Breast epithelium (tissue), 4 donors: Measurements from ENCODE around the gene MLST8. TPM values are rescaled to one million over a fixed set of nuclear protein-coding genes. Genes with fewer than 3 reads are reported as not detected.

Experiments used
- DNase-seq, 2 donors: peaks; one replicate each; pipeline ENCODE4 v3.0.0-alpha.2; 2019; ENCODE audit warnings: low spot score in 2 of 2
- H3K27ac ChIP-seq, 2 donors: fragments of 200-600 bp; sonication (generic) in 1 of 2; one replicate each; pipeline ENCODE4 v1.5.1; 2016 to 2019; ENCODE audit warnings: mild to moderate bottlenecking in 1 of 2
- H3K27me3 ChIP-seq, 2 donors: fragments of 200-600 bp; sonication (generic) in 1 of 2; one replicate each; pipeline versions ENCODE4 v1.5.1 to v1.6.0; 2017 to 2019; ENCODE audit warnings: control low read depth in 1 of 2, mild to moderate bottlenecking in 1 of 2
- H3K36me3 ChIP-seq: fragments of 200-600 bp; one replicate; pipeline ENCODE4 v1.5.1; 2019
- H3K4me1 ChIP-seq, 2 donors: fragments of 200-600 bp; sonication (generic); one replicate each; pipeline ENCODE4 v1.5.1; 2016 to 2019; ENCODE audit warnings: control low read depth in 1 of 2
- H3K4me3 ChIP-seq, 3 donors: fragments of 200-600 bp; sonication (generic); 1 replicate in 2 of 3; 2 replicates in 1 of 3; pipeline ENCODE4 v1.5.1; 2016 to 2019; ENCODE audit warnings: mild to moderate bottlenecking in 3 of 3, moderate library complexity in 2 of 3
- H3K9me3 ChIP-seq, 2 donors: fragments of 200-600 bp; sonication (generic) in 1 of 2; one replicate each; pipeline ENCODE4 v1.5.1; 2016 to 2019; ENCODE audit warnings: control low read depth in 1 of 2
- POLR2A ChIP-seq: fragments of 450-650 bp; IDR thresholded peaks from one replicate; pipeline ENCODE4 v1.6.1; 2016; ENCODE audit warnings: antibody characterized with exemption, mild to moderate bottlenecking, moderate library complexity
- POLR2AphosphoS5 ChIP-seq, 3 donors: sonication (generic); formaldehyde crosslinking; IDR thresholded peaks; one replicate each; pipeline ENCODE4 v1.6.1; 2017; ENCODE audit warnings: antibody characterized with exemption in 3 of 3
- intact Hi-C: fragments of 100-400 bp; cut with DNase I; formaldehyde crosslinking; loops from one replicate; pipeline ENCODE4 v1.15.1; 2023; ENCODE audit warnings: low total_unique reads
- total RNA-seq, 3 donors: library from RNA; depleted of rRNA; stranded (reverse); fragments of >200 nt; gene quantifications; one replicate each; pipeline ENCODE4 v1.1.0, GENCODE V29; 2016
- TF ChIP-seq, protein P1 (sequence below), 3 donors: fragments of 450-650 bp; IDR thresholded peaks; one replicate each; pipeline ENCODE4 v1.5.1; 2016 to 2017; ENCODE audit warnings: antibody characterized with exemption in 3 of 3, mild to moderate bottlenecking in 3 of 3, moderate library complexity in 3 of 3

MLST8 gene
- total RNA-seq, 3 donors from 2014 or later, result 42.7 to 48.1 (median 46.5) TPM

DNA sequence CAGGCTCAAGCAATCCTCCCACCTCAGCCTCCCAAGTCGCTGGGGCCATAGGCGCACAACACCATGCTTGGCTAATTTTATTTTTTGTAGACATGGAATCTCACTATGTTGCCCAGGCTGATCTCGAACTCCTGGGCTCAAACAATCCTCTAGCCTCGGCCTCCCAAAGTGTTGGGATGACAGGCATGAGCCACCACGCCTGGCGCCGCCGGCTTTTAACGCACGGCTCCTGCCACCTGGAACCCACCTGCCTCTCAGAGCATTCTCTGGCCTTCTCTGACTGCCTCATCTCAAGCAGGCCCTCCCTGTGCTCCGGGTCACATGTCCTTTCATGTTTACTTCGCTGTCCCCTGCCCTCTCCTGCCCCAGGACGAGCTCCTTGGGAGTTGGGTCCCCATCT lies 19.2 kb upstream of the MLST8 start:
- H3K36me3 ChIP-seq, result no peaks in the 10 kb centered on the region
- no peak overlapping the region for H3K4me3 ChIP-seq
- H3K4me1 ChIP-seq, result no peaks in the 10 kb centered on the region
- TF ChIP-seq POLR2A (no peak), POLR2AphosphoS5 (IDR thresholded peaks at IDR 0.05) (no peak)
- TF ChIP-seq, protein P1, sequence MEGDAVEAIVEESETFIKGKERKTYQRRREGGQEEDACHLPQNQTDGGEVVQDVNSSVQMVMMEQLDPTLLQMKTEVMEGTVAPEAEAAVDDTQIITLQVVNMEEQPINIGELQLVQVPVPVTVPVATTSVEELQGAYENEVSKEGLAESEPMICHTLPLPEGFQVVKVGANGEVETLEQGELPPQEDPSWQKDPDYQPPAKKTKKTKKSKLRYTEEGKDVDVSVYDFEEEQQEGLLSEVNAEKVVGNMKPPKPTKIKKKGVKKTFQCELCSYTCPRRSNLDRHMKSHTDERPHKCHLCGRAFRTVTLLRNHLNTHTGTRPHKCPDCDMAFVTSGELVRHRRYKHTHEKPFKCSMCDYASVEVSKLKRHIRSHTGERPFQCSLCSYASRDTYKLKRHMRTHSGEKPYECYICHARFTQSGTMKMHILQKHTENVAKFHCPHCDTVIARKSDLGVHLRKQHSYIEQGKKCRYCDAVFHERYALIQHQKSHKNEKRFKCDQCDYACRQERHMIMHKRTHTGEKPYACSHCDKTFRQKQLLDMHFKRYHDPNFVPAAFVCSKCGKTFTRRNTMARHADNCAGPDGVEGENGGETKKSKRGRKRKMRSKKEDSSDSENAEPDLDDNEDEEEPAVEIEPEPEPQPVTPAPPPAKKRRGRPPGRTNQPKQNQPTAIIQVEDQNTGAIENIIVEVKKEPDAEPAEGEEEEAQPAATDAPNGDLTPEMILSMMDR (IDR thresholded peaks at IDR 0.05), result no peak
- no peaks in the 10 kb centered on the region for H3K9me3 ChIP-seq
- H3K27ac ChIP-seq, result no peak overlapping the region
- H3K27me3 ChIP-seq, result no peaks in the 10 kb centered on the region
- DNase-seq, result no peak
- intact Hi-C loops, result no loop called here

DNA sequence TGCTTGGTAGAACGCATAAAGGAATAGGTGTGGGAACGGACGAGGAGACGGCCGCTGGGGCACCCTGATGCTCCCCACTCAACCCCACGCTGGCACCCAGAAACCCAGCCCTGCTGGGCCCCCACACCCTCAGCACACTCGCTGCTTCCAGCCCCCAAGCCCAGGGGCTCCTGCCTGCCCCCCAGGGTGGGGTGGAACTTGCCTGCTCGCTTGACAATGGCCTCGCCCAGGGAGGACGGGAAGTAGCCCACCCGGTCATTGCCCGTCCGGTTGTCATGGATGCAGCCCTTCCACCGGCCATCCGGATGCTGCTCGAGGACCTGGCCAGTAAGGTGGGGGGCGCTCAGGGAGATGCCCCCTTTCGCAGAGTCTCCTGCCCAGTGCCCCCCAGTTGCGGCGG lies 18.7 kb upstream of the MLST8 start:
- TF ChIP-seq, protein P1 (IDR thresholded peaks at IDR 0.05), result no peak
- no peak for TF ChIP-seq POLR2A
- TF ChIP-seq POLR2AphosphoS5 (IDR thresholded peaks at IDR 0.05), result no peak
- DNase-seq, result no peak
- intact Hi-C loops, result no loop called here
- H3K9me3 ChIP-seq, result no peaks in the 10 kb centered on the region
- no peak overlapping the region for H3K4me3 ChIP-seq
- H3K36me3 ChIP-seq, result no peaks in the 10 kb centered on the region
- H3K4me1 ChIP-seq, result no peaks in the 10 kb centered on the region
- no peaks in the 10 kb centered on the region for H3K27me3 ChIP-seq
- H3K27ac ChIP-seq, result no peak overlapping the region

DNA sequence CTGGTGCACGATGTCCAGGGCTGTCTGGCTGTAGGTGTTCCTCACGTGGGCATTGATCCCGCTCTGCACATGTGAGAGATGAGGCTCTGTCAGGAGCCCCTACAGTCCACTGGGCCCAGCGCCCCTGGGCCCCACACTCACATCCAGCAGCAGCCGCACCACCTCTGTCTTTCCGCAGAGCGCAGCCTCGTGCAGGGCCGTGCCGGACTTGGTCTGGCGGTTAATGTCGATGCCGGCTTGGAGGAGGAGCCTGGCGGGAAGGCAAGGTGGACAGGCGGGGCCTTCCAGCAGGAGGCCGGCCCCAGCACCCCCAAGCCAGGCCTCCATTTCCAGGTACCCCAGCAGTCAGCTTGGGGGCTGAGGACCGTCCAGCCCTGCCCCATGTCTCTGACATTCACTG lies 18.0 kb upstream of the MLST8 start:
- H3K27me3 ChIP-seq, result no peaks in the 10 kb centered on the region
- H3K36me3 ChIP-seq, result no peaks in the 10 kb centered on the region
- no peak overlapping the region for H3K27ac ChIP-seq
- no peak for DNase-seq
- TF ChIP-seq, protein P1 (IDR thresholded peaks at IDR 0.05), result no peak
- TF ChIP-seq POLR2A, result no peak
- no peak for TF ChIP-seq POLR2AphosphoS5 (IDR thresholded peaks at IDR 0.05)
- intact Hi-C loops, result no loop called here
- no peak overlapping the region for H3K4me3 ChIP-seq
- H3K4me1 ChIP-seq, result no peaks in the 10 kb centered on the region
- H3K9me3 ChIP-seq, result no peaks in the 10 kb centered on the region

DNA sequence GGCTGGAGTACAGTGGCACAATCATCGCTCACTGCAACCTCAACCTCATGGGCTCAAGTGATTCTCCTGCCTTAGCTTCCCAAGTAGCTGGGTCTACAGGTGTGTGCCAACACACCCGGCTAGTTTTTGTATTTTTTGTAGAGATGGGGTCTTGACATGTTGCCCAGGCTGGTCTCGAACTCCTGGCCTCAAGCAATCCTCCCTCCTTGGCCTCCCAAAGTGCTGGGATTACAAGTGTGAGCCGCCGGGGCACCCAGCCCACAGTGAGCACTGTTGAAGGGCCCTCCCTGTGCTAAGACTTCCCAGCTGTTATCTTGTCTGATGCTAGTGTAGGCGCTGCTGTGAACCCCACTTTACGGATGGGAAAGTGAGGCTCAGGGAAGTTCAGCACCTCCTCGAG lies 16.9 kb upstream of the MLST8 start:
- Histone ChIP-seq H3K27me3 (no peaks in the 10 kb centered on the region), H3K4me1 (no peaks in the 10 kb centered on the region), H3K9me3 (no peaks in the 10 kb centered on the region), H3K27ac (no peak overlapping the region), H3K36me3 (no peaks in the 10 kb centered on the region), H3K4me3 (no peak overlapping the region)
- TF ChIP-seq, protein P1 (IDR thresholded peaks at IDR 0.05), result no peak
- TF ChIP-seq POLR2A (no peak), POLR2AphosphoS5 (IDR thresholded peaks at IDR 0.05) (no peak)
- intact Hi-C loops, result no loop called here
- no peak for DNase-seq

DNA sequence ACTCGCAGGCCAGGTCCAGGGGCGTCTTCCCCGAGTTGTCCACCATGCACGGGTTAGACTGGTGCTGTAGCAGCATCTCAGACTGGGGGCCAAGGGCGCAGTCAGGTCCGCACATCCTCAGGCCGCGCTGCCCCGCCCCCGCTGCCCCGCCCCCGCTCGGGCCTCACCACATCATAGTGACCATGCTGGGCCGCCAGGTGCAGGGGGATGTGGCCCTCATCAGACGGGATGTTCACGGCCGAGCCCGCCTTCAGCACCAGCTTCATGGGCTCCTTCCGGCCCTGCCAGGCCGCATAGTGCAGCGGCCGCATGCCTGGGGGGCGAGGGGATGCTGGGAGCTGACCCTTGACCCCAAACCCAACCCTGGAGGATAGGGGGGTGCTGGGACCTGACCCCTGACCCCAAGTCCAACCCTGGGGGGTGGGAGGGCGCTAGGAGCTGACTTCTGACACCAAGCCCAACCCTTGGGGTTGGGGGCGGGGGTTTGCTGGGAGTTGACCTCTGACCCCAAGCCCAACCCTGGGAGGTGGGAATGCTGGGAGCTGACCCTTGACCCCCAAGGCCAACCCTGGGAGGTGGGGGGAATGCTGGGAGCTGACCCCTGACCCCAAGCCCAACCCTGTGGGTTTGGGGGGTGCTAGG lies 15.9 kb upstream of the MLST8 start:
- intact Hi-C loops, result no loop called here
- TF ChIP-seq POLR2AphosphoS5 (IDR thresholded peaks at IDR 0.05) (no peak), POLR2A (no peak)
- TF ChIP-seq, protein P1 (IDR thresholded peaks at IDR 0.05), result no peak
- no peaks in the 10 kb centered on the region for H3K27me3 ChIP-seq
- H3K9me3 ChIP-seq, result no peaks in the 10 kb centered on the region
- no peaks in the 10 kb centered on the region for H3K36me3 ChIP-seq
- no peak overlapping the region for H3K4me3 ChIP-seq
- no peak overlapping the region for H3K27ac ChIP-seq
- H3K4me1 ChIP-seq, result no peaks in the 10 kb centered on the region
- no peak for DNase-seq
